Left kidney (tissue), 2 donors: ENCODE data around the gene APOL2. TPM values are rescaled to one million over a fixed set of nuclear protein-coding genes. Genes with fewer than 3 reads are reported as not detected.
"Not testable (repeated sequence)": the region's sequence is repeated elsewhere in the genome, so short reads cannot be mapped to it uniquely, and the experiment has no call there.

Experiments
- DNase-seq: peaks from one replicate; pipeline ENCODE4 v3.0.0-alpha.2; 2013
- polyA plus RNA-seq: library from polyadenylated mRNA; unstranded; fragments of 120-200 nt; gene quantifications from one replicate; pipeline ENCODE4 v1.2.1, GENCODE V29; 2013; ENCODE audit not compliant: insufficient read length

Gene APOL2
- polyA plus RNA-seq, 1 donor: 35.1 TPM

DNA sequence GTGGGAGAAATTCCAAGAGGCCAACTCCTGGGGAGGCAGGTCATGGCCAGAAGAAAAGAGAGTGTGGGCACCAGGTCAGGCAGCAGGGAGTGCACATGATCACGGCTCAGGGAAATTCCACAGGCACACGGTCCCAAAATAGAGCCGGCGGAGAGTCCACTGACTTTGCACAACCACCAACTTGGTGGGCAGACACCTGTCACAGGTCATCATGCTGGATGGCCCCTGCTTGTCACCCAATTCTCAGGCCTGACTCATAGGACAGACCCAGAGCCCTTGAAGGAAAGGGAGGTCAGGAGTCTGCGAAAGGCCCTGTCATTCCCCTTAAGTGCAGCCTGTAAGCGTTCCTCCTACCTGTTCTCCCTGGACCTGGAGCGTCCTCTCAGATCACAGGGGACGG is 15.8 kb downstream of the APOL2 start:
- DNase-seq: no peak

DNA sequence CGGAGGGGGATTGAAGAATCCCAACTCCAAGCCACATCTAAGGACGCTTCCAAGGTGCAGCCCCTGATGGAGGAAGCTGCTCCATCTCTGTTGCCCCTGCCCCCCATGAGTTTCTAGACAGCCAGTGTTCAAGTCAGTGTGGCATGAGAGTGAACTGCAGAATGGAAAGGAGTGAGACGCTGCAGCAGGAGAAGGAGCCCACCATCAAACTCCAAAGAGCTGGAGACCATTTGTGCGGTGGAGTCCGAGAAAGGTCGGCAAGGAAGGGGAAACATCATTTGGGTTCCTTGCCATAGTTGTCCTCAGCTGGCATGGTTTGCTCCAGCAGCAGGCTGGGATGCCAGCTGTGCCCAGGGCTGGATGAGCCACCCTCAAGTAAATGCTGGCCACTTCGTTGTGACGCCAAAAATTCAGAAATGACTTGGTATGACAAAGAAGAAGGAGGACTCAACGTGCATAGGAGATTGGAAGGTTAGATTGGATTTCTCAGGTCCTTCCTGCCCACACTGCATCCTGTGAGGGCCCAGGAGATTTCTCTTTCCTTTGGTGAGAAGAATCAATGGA is 16.4 kb downstream of the APOL2 start:
- no peak for DNase-seq

DNA sequence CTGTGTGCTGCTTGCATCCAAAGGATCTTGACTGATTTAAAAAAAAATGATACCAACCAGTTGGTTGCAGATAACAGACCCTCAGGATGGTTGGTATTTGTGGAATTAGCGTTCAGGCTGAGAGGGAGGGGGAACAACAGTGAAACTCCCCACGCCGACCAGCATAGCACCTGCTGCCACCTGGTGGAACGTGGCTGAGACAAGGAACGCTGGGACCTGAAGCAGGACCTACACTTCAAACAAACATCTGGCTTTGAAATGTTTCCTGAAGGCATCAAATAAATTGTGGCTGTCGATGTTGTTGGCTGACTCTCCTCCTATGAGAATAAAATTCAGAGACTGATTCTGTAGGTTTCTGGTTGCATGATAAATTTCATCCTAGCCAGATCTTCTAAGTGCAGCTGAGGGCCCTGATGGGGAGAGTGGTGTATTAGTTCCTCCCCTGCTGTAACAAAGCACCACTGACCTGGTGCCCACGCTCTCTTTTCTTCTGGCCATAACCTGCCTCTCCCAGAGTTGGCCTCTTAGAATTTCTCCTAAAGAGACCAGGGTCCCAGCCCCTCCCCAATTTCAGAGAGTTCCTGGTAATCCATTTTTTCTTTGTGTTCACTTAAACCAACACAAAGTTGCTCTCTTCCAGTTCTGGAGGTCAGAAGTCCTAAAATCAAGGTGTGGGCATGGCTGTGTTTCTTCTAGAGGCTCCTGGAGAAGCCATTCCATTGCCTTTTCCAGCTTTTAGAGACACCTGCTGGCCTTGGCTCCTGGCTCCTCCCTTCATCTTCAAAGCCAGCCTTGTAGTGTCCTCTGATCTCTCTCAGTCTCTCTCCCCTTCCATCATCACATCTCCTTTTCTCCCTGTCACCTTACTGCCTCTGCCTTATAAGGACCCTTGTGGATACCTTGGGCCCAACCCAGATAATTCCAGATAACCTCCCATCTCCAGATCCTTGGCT is 17.3 kb downstream of the APOL2 start:
- DNase-seq: peak; percentile 43

DNA sequence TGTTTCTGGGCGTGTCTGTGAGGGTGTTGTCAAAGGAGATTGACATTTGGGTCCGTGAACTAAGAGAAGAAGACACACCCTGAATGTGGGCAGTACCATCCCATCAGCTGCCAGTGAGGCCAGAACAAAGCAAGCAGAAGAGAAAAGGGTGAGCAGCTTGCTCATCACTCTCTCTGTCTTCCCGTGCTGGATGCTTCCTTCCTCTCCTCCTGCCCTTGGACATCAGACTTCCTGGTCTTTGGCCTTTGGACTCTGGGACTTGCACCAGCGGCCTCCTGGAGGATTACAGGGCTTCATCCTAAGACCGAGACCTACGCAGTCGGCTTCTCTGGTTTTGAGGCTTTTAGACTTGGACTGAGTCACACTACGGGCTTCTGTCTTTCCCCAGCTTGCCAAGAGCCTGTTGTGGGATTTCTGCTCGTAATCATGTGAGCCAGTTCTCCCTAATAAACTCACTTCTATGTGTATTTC is 18.8 kb downstream of the APOL2 start:
- no peak for DNase-seq

DNA sequence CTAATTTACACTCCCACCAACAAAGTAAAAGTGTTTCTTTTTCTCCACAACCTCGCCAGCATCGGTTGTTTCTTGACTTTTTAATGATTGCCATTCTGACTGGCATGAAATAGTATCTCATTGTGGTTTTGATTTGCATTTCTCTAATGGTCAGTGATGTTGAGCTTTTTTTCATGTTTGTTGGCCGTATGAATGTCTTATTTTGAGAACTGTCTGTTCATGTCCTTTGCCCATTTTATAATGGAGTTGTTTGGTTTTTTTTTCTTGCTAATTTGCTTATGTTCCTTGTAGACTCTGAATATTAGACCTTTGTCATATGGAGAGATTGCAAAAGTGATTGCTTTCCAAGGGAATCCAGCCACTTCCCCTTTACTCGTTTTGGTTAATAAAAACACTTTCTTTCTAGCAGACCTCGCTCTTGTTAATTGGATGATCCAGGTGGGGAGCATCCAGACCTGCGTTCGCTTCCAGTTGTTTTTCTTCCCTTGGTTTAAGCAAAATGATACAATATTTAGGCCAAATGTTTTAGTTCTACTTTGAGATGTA is 20.6 kb downstream of the APOL2 start:
- DNase-seq: no peak

DNA sequence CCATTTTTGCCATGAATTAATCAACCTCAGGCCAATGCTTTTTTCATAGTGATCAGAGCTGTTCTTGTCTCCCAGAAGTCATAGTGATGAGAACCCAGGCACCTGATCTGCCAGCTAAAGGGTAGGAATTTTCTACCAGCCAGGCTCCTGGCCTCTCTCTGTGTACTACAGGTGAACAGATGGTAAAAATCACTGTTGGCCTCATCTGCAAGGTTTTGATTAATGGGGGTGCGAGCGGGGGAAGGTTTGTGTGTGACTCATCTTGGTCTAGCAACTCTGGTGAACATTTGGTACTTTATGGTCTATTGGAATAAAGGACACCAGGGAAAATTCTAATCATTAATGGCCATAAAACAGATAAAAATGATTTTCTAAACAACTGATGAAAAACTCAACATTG is 23.3 kb downstream of the APOL2 start:
- DNase-seq: no peak

DNA sequence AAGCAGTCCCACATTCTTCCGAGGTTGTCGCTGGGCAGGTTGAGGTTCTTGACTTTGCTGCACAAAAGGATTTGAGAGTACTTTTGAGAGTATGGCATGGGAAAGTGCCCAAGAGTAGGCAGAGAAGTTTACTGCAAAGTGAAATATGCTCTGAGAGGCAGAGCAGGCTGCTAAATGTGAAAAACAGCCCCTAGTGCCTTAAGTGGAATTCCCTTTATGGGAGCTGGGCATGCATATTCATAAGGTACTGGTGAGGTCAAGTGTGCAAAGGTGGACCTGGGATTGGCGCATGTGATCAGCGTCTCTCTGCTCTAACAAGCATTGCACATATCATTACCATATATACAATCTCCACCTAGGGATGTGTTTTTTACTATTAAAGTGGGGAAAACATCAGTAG is 25.7 kb downstream of the APOL2 start:
- no peak for DNase-seq

DNA sequence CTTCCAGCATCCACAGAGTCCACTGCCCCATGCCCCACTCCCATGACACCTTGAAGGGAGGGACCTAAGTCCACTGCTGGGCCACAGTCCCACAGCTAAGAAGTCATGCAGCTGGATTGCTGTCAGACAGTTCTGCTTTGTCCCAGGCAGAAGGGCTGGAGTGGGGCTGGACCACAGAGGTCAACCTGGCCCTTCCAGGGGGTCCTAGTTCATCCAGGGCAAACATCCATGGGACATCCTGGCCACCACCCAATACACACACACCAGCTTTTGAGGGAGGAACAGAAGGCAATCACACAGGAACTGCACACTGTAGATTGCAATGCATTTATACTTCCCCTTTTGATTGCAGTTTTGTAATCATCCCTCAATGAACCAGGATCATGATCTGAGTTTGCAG is 26.4 kb downstream of the APOL2 start:
- no peak for DNase-seq

DNA sequence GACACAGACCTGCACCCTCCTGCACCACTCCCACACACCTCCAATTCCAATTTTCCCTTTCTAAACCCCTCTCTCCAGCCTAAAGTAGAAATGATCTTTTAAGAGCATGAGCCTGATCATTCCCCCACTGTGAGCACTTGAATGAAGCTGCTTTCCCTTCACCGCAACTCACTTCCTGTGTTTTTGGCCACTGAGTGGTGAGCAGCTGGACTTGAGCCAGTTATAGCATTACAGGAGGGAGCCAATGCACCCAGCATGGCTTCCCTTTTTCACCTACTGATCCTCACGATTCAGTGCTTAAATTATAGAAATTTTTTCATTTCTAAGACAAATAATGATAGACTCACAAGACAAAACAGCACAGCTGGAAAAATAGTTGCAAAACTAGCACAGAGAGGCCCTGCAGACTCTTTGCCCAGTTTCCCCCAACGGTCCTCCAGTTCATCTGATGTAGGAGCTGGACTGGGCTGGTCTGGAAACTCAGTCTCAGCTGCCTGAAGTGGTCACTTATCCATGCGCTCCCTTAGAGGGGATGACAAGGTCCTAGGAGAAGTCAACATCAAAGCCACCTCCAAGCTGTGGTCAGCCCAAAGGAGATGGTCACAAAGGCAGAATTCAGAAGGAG is 28.0 kb downstream of the APOL2 start:
- no peak for DNase-seq

DNA sequence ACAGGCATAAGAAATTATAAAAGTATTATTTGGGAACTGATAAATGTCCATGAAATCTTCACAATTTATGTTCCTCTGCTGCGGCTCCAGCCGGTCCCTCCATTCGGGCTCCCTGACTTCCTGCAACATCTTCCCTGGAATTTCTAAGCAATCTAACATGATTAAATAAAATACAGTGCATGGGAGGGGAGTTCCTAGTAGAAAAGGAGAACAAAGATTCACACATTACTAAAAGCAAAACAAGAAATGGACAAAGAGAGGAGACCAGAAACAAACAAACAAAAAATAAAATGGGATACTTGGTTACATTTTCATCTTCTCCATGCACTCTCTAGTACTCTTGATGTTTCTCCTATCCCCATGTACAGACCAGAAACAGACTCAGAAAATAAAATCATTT is 29.1 kb downstream of the APOL2 start:
- no peak for DNase-seq

DNA sequence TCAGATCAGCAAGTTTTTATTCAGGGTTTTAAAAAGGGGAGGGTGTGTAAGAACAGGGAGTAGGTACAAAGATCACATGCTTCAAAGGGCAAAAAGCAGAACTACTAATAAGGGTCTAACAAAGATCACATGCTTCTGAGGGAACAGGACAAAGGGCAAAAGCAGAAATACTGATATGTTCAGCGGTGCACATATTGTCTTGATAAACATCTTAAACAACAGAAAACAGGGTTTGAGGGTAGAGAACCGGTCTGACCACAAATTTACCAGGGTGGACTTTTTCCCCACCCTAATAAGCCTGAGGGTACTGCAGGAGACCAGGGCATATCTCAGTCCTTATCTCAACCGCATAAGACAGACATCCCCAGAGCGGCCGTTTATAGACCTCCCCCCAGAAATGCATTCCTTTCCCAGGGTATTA is 29.8 kb downstream of the APOL2 start:
- not testable (repeated sequence) for DNase-seq

DNA sequence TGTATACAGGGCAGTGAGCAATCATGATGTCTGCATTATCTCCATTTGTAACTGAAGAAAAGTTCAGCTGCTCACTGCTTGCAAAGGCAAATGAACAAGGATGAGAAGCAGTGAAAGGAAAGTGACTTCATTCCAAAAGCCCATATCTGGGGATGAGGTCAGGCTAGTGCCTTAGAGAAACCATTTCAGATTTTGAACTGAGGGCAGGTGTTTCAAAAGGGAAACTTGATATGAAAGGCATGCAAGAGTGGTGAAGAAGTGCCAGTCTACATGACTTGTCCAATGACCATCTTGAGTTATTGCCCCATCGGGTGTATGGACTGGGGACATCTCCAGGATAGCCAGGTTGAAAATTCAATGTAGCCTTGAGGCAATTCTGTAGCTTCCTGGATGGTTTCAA is 30.4 kb downstream of the APOL2 start:
- DNase-seq: no peak

DNA sequence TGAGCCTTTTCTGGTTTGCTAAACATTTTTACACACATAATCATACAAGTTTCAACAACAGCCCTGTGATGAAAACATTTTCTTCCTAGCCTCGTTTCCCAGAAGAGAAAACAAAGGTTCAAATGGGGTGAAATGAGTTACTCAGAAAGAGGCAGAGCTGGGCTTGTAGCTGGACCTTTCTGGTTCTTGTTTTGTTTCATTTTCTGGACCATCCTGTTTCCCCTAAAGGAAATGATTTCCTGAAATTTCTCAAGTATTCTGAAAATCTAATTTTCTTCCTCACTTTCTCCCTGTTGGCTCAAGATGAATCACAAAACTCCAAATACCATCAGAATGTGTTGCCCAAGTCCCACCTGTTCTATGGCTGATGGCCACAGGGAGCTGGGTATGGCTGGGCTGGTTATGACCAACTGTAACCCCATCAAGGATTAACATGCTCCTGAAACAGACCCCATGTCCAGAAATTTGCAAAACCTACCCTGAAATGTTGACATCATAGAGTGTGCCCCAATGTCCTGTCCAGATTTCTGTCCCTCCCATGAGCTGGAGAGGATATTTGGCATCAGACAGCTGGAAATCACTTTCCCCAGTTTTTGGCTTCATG is 31.1 kb downstream of the APOL2 start:
- no peak for DNase-seq

DNA sequence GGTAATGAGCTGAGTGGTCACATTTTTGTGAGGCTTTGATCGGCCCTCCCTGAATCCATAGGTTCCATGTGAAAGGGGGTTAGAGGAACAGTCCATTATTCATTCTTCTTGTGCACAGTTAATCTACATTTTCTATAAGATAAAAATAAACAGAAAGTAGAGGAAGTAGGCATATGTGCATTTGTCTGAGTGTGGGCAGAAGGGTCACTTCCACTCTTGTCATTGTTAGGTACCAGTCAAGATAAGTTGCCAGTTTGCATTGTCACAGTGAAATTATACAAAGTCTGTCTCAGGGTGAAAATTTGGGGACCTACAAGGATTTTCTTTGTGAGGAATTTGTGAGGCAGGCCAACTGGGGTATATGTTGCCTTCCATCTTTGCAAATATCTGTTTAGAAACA is 33.1 kb downstream of the APOL2 start:
- no peak for DNase-seq

DNA sequence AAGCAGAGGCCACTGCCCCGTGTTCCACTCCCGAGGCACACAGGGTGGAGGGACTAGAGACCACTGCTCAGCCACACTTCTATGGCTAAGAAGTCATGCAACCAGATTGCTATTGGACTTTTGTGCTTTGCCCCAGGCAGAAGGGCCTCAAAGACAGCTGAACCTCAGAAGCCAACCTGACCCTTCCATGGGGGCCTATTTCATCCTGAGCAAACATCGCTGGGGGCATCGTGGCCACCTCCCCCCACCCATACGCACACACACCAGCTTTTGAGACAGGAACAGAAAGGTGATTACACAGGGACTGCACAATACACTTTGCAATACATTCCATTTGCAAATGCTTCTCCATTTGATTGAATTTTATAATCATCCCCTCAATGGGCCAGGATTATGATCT is 33.8 kb downstream of the APOL2 start:
- not testable (repeated sequence) for DNase-seq

DNA sequence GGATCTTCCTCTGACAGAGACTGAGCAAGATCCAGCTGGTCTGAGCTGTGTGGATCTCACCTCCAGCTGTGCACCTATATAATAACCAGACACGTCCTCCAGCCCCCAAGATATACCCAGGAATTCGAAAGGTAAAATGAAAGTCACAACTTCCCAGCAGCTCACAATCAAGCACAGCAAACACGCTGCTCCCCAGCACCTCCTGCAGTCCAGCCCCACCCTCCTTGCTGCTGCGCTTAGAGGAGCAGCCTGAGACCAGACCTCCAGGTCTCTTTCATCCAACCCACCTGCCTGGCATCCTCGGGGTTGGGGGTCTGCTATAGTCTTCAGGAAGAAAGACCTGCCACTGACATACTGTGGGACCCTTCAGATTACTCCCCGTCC is 34.7 kb downstream of the APOL2 start:
- DNase-seq: no peak

DNA sequence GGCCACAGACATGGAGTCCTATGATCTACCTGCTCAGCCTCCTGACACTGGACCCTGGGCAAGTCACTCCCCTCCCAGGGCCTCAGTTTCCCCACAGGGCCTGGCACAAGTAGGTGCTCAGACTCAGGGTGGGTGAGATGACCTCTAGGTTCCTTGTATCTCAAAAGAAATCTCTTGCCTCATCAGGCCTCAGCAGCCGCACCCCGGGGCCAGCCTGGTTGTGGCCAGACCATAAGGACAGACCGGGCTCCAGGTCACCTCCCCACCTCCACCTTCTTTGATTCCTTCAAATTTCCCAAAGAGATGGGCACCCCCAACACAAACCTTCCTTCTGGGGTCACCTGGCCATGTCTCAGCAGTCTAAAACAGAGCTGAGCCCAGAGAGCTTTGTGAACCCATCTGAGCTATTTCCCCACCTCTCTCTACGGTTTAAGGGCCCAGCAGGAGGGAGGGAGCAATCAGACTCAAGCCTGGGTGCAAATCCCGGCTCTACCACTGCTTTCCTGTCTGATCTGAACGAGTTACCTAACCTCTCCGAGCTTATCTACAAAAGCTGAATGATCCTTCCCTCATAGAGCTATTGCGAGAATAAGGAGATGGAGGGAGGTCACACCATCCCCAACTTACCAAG is 35.2 kb downstream of the APOL2 start:
- no peak for DNase-seq

DNA sequence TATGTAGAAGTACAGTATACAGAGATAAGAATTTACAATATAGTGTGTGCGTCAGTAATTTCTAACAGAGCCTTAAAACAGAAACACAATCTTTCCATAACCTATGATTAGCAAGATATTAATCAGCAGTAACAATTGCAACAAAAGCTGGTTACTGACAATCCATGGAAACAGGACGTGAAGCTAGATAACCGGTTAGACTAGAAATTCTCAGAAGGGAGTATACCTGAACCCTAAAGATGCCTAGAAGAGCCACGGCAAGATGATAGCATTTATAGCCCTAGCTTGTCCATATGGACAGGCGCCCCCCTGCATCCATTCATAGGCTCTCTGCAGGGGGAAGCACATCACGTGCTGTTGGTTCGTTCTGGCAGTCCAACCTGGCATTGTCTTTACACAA is 35.9 kb downstream of the APOL2 start:
- DNase-seq: not testable (repeated sequence)

DNA sequence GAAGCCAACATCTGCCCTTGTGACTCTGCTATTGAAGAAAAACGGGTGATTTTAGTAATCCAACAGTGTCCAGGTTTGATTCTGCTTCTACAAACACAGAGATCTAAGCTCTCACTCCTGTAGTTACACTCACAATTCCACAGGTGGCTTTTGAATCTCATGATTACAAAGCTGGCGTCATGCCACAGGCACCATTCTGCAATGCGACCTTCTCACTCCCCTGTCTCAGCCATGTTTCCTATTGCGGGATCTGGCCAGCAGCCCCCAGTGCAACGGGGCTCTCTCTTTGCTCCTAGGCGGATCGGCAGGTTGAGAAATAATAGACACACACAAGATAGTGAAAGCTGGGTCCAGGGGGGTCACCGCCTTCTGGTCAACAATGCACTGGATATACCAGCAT is 36.4 kb downstream of the APOL2 start:
- not testable (repeated sequence) for DNase-seq

DNA sequence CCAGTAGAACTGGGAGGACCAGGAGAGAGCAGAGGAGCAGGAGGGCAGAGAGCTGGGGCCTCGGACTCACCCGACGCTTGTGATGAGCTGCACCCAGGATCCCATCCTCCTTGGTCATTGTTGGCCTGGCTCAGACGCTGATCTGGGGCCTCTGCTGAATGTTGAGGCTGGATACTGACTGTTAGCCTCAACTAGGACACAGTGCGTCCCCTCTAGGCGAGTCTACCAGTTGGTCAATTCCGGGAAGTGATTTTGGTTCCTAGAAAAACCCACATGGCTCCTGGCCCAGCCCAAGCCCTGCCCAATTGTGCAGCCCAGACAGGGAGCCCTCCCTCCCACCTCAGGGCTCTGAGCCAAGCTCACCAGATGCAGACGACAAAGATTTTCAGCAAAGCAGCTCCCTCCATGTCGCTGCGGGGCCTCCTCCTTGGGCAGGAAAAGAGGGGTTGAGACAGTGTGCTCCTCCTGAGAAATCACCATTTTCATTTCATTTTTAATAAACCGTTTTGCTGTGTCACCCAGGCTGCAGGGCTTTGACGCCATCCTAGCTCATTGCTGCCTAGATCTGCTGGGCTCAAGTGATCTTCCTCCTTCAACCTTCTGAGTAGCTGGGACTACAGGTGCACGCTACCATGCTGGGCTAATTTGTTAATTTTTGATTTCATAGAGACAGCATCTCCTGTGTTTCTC is 37.6 kb downstream of the APOL2 start, which contains the start of gene APOL4:
Gene APOL4, minus strand, starts transcription at position 180 of the 690 bp plus-strand sequence. Its CDS starts 75 bp downstream, at position 105.
- DNase-seq: no peak

DNA sequence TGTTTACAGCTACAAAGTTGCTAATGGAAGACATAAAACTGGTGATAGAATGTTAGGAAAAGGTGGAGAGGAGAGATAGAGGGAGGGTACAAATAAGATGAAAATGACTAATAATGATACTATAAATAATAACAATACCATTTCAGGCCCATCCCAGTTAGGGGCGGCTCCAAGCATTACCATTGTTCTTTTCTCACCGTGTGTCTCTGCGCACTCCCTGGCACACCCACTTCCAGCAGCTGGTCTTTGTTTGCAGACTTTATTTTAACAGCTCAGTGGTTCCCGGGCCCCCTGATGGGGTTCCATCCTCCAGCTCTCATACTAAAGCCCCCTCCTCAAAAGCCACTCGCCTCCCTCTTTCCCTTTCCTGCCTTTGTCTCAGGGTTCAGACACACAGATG is 38.3 kb downstream of the APOL2 start:
- not testable (repeated sequence) for DNase-seq
